ENCODE results near the gene CDK15. TPM values are rescaled to one million over a fixed set of nuclear protein-coding genes. Genes with fewer than 3 reads are reported as not detected.

The CDK15 gene
- total and polyA plus RNA-seq, 2 donors (not counting 1 experiment from before 2014, with no cell fraction given): not detected

DNA sequence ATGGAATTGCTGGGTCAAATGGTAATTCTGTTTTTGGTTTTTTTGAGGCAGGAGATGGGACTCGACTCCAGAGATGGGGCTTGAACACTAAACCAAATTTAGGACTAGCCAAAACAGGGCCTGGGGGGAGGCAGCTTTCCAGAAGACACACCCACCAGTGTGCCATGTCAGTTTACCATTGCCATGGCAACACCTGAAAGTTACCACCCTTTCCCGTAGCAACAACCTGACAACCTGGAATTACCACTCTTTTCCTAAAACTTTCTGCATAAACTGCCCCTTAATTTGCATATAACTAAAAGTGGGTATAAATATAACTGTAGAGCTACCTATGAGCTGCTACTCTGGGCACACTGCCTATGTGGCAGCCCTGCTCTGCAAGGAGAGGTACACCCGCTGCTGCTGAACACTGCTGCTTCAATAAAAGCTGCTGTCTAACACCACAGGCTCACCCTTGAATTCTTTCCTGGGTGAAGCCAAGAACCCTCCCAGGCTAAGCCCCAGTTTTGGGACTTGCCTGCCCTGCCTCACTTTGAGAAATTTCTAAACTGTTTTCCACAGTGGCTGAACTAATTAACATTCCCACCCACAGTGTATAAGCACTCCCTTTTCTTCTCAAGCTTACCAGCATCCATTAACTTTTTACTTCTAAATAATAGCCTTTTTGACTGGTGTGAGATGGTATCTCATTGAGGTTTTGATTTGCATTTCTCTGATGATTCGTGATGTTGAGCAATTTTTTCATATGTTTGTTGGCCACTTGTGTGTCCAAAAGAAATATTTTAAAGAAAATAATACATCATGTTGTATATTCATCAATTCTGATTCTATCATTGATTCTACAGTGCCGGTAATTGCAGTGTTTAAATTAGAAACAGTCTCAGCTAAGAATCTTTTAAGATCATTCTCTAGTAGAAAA, 10.6 kb downstream of the CDK15 start:
- H3K79me2 ChIP-seq (ENCODE audit: control insufficient read depth, insufficient read depth, low read length): no peaks in the 10 kb centered on the region
- H3K9me3 ChIP-seq (ENCODE audit: control extremely low read depth in 1 of 3, control insufficient read depth in 2 of 3, insufficient read depth in 1 of 3, low read length in 2 of 3): peaks cover 0 to 3% (median 0%) of the 10 kb centered on the region in 3 donors
- Mint-ChIP-seq H3K27ac (no peak overlapping the region), H3K27me3 (peaks cover 27% of the 10 kb centered on the region), H3K9me3 (ENCODE audit: insufficient read depth) (no peaks in the 10 kb centered on the region), H3K4me1 (no peaks in the 10 kb centered on the region), H3K4me3 (no peak overlapping the region)
- H3K36me3 ChIP-seq (replicated peaks in 1 of 2; ENCODE audit: control extremely low read depth in 1 of 2, control insufficient read depth in 1 of 2, extremely low read depth in 1 of 2, insufficient read depth in 2 of 2, low read length in 1 of 2): no peaks in the 10 kb centered on the region
- H4K20me1 ChIP-seq (ENCODE audit: control insufficient read depth, insufficient read depth, low read length, poor library complexity, severe bottlenecking): no peaks in the 10 kb centered on the region
- H3K4me1 ChIP-seq (ENCODE audit: control insufficient read depth in 2 of 2, insufficient read depth in 2 of 2, low read length in 2 of 2): no peaks in the 10 kb centered on the region
- no peak for DNase-seq
- WGBS (ENCODE audit: insufficient coverage): 92% methylated on average over 2 of the region's 5 CpGs
- no peak overlapping the region for H3K4me3 ChIP-seq (ENCODE audit: control extremely low read depth in 1 of 5, extremely low read depth in 1 of 5, insufficient read depth in 1 of 5, low read depth in 2 of 5, low read length in 4 of 5)
- TF ChIP-seq, protein P1, sequence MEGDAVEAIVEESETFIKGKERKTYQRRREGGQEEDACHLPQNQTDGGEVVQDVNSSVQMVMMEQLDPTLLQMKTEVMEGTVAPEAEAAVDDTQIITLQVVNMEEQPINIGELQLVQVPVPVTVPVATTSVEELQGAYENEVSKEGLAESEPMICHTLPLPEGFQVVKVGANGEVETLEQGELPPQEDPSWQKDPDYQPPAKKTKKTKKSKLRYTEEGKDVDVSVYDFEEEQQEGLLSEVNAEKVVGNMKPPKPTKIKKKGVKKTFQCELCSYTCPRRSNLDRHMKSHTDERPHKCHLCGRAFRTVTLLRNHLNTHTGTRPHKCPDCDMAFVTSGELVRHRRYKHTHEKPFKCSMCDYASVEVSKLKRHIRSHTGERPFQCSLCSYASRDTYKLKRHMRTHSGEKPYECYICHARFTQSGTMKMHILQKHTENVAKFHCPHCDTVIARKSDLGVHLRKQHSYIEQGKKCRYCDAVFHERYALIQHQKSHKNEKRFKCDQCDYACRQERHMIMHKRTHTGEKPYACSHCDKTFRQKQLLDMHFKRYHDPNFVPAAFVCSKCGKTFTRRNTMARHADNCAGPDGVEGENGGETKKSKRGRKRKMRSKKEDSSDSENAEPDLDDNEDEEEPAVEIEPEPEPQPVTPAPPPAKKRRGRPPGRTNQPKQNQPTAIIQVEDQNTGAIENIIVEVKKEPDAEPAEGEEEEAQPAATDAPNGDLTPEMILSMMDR (IDR thresholded peaks at IDR 0.05): no peak
- ChIA-PET POLR2A (no interaction called here), CTCF (no interaction called here)
- H3K27me3 ChIP-seq (replicated peaks in 1 of 4; ENCODE audit: control extremely low read depth in 1 of 4, control insufficient read depth in 3 of 4, insufficient read depth in 4 of 4, low read length in 3 of 4): peaks cover 0 to 2% (median 1%) of the 10 kb centered on the region in 4 experiments
- H3K27ac ChIP-seq (ENCODE audit: low read length in 2 of 2): no peak overlapping the region
- H3K9ac ChIP-seq (ENCODE audit: low read length): no peak overlapping the region
- H2AFZ ChIP-seq (ENCODE audit: insufficient read depth, low read depth, low read length, poor library complexity, severe bottlenecking): no peak overlapping the region
- no peak overlapping the region for H3K4me2 ChIP-seq (replicated peaks; ENCODE audit: low read depth, low read length, poor library complexity, severe bottlenecking)
- intact Hi-C loops (cut with micrococcal nuclease): no loop called here
- no peak for ATAC-seq (ENCODE audit: low read depth)

DNA sequence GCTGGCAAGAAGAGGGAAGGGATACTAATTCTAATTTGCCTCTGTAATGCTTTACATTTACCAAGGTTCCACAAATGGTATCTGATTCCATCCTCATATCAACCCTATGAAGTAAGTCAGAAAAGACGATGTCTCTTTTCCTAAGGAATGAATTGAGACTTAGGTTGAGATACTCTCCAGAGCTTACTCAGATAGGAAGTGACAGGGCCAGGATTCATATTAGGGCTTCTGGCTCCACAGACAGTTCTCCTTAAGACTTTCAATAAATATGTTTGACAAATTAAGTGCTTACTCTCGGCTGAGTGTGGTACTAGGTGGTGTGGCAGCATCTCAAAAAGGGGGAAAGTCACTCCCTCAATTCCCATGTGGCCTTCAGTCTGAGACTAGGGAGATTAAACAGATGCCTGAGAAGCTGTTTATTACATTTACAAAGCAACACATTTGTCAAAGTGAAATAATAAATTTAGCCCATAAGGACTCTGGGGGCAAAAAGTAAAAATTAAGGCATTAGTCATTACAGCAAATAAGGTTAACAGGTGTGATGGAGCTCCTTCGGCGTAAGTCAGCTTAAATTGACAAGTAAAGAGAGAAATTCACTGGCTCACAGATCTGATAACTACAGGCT, 14.2 kb downstream of the CDK15 start:
- TF ChIP-seq EZH2 (IDR thresholded peaks at IDR 0.05; ENCODE audit: borderline replicate concordance, insufficient read depth, low read depth, low read length, poor library complexity, severe bottlenecking): no peak
- TF ChIP-seq, protein P1 (IDR thresholded peaks at IDR 0.05): no peak
- DNase-seq (no peak), ATAC-seq (ENCODE audit: low read depth) (no peak)
- Mint-ChIP-seq H3K27ac (no peak overlapping the region), H3K9me3 (ENCODE audit: insufficient read depth) (no peaks in the 10 kb centered on the region), H3K4me3 (no peak overlapping the region), H3K4me1 (no peaks in the 10 kb centered on the region), H3K27me3 (peaks cover 22% of the 10 kb centered on the region)
- no peak overlapping the region for H3K27ac ChIP-seq (ENCODE audit: low read length in 2 of 2)
- WGBS (ENCODE audit: insufficient coverage): 100% methylated on average over 2 of the region's 4 CpGs
- no peak overlapping the region for H3K4me3 ChIP-seq (ENCODE audit: control extremely low read depth in 1 of 5, extremely low read depth in 1 of 5, insufficient read depth in 1 of 5, low read depth in 2 of 5, low read length in 4 of 5)
- no peaks in the 10 kb centered on the region for H3K79me2 ChIP-seq (ENCODE audit: control insufficient read depth, insufficient read depth, low read length)
- H3K36me3 ChIP-seq (replicated peaks in 1 of 2; ENCODE audit: control extremely low read depth in 1 of 2, control insufficient read depth in 1 of 2, extremely low read depth in 1 of 2, insufficient read depth in 2 of 2, low read length in 1 of 2): no peaks in the 10 kb centered on the region
- peaks cover 0 to 2% (median 1%) of the 10 kb centered on the region in 4 experiments for H3K27me3 ChIP-seq (replicated peaks in 1 of 4; ENCODE audit: control extremely low read depth in 1 of 4, control insufficient read depth in 3 of 4, insufficient read depth in 4 of 4, low read length in 3 of 4)
- H3K4me1 ChIP-seq (ENCODE audit: control insufficient read depth in 2 of 2, insufficient read depth in 2 of 2, low read length in 2 of 2): no peaks in the 10 kb centered on the region
- no peak overlapping the region for H3K9ac ChIP-seq (ENCODE audit: low read length)
- H3K4me2 ChIP-seq (replicated peaks; ENCODE audit: low read depth, low read length, poor library complexity, severe bottlenecking): no peak overlapping the region
- CTCF ChIA-PET: interaction anchor here (1.3 kb wide), 1 partner anchor 41 kb away, joined by 6 read pairs; no protein-coding TSS in a partner anchor
- peaks cover 0 to 3% (median 0%) of the 10 kb centered on the region in 3 donors for H3K9me3 ChIP-seq (ENCODE audit: control extremely low read depth in 1 of 3, control insufficient read depth in 2 of 3, insufficient read depth in 1 of 3, low read length in 2 of 3)
- no peak overlapping the region for H2AFZ ChIP-seq (ENCODE audit: insufficient read depth, low read depth, low read length, poor library complexity, severe bottlenecking)
- POLR2A ChIA-PET: no interaction called here
- intact Hi-C loops (cut with micrococcal nuclease): no loop called here
- no peaks in the 10 kb centered on the region for H4K20me1 ChIP-seq (ENCODE audit: control insufficient read depth, insufficient read depth, low read length, poor library complexity, severe bottlenecking)

Data from B cell (primary cell).